Skin of body (tissue), 1 donor: ENCODE results near the gene OR6F1. TPM values are rescaled to one million over a fixed set of nuclear protein-coding genes. Genes with fewer than 3 reads are reported as not detected.

ENCODE experiments used
- total RNA-seq: library from RNA; depleted of rRNA; stranded (reverse); fragments of >200 nt; gene quantifications from one replicate; pipeline ENCODE4 v1.2.3, GENCODE V29; 2014

Gene OR6F1
- total RNA-seq, 1 donor from 2014 or later = not detected

Other genes starting within 250 kb of the OR6F1 start
- gene OR2C3, start 180.2 kb downstream of the OR6F1 start, total RNA-seq = not detected
- gene GCSAML, start 167.5 kb downstream of the OR6F1 start, total RNA-seq = 1.1 TPM
- gene OR2G2, start 128.3 kb downstream of the OR6F1 start, total RNA-seq = not detected
- gene OR2G3, start 111.1 kb downstream of the OR6F1 start, total RNA-seq = not detected
- gene OR13G1, start 36.9 kb downstream of the OR6F1 start, total RNA-seq = not detected
- not detected for gene OR14K1, start 22.0 kb upstream of the OR6F1 start, total RNA-seq
- not detected for gene OR14A2, start 31.5 kb upstream of the OR6F1 start, total RNA-seq
- not detected for gene OR1C1, start 43.9 kb upstream of the OR6F1 start, total RNA-seq
- gene OR14A16, start 107.5 kb upstream of the OR6F1 start, total RNA-seq = not detected
- not detected for gene OR11L1, start 125.2 kb upstream of the OR6F1 start, total RNA-seq
- 7.7 TPM for gene TRIM58, start 140.5 kb upstream of the OR6F1 start, total RNA-seq
- gene OR2W3, start 178.9 kb upstream of the OR6F1 start, total RNA-seq = 1.8 TPM
- not detected for gene OR2T8, start 203.6 kb upstream of the OR6F1 start, total RNA-seq
- gene OR2AJ1, start 208.2 kb upstream of the OR6F1 start, total RNA-seq = not detected
- not detected for gene OR2L8, start 232.2 kb upstream of the OR6F1 start, total RNA-seq
- not detected for gene OR2AK2, start 248.6 kb upstream of the OR6F1 start, total RNA-seq